HG03159 (cell line): ENCODE results near the gene PDE5A.

ENCODE experiments used
- ATAC-seq: cut with Tn5 transposase; IDR thresholded peaks from one replicate; pipeline ENCODE4 v1.9.1; 2021; ENCODE audit warnings: mild to moderate bottlenecking, moderate library complexity; ENCODE audit not compliant: unreplicated experiment

The PDE5A gene

GRCh38 chr4:119587796-119588195 lies 40.8 kb downstream of the PDE5A start:
- ATAC-seq = no peak

- no peak for ATAC-seq
These were observed 42.8 kb downstream of the PDE5A start for GRCh38 chr4:119585771-119586170.

- ATAC-seq = no peak
These were observed 47.3 kb downstream of the PDE5A start for GRCh38 chr4:119581190-119581873.

GRCh38 chr4:119580293-119580692 lies 48.3 kb downstream of the PDE5A start:
- ATAC-seq = no peak

GRCh38 chr4:119579823-119580222 lies 48.8 kb downstream of the PDE5A start:
- no peak for ATAC-seq

GRCh38 chr4:119570401-119570800 lies 58.2 kb downstream of the PDE5A start:
- no peak for ATAC-seq

GRCh38 chr4:119564106-119564505 lies 64.5 kb downstream of the PDE5A start:
- ATAC-seq = no peak

- no peak for ATAC-seq
These were observed 69.5 kb downstream of the PDE5A start for GRCh38 chr4:119559044-119559647.

GRCh38 chr4:119550857-119551532 lies 77.6 kb downstream of the PDE5A start:
- no peak for ATAC-seq

GRCh38 chr4:119549639-119550038 lies 79.0 kb downstream of the PDE5A start:
- ATAC-seq = no peak

- ATAC-seq = no peak
These were observed 84.8 kb downstream of the PDE5A start for GRCh38 chr4:119543779-119544178.

GRCh38 chr4:119543187-119543586 lies 85.4 kb downstream of the PDE5A start:
- ATAC-seq = no peak

- no peak for ATAC-seq
These were observed 88.4 kb downstream of the PDE5A start for GRCh38 chr4:119540249-119540648.

GRCh38 chr4:119537586-119537985 lies 91.0 kb downstream of the PDE5A start:
- no peak for ATAC-seq

GRCh38 chr4:119536572-119537528 lies 91.8 kb downstream of the PDE5A start:
- ATAC-seq = no peak

GRCh38 chr4:119532319-119532718 lies 96.3 kb downstream of the PDE5A start:
- no peak for ATAC-seq

- ATAC-seq = no peak
These were observed 98.8 kb downstream of the PDE5A start for GRCh38 chr4:119529788-119530187.

- ATAC-seq = no peak
These were observed 101.6 kb downstream of the PDE5A start for GRCh38 chr4:119526786-119527550.

- no peak for ATAC-seq
These were observed 102.6 kb downstream of the PDE5A start for GRCh38 chr4:119525771-119526712.
